ENCODE data around the gene HNRNPH2. TPM values are rescaled to one million over a fixed set of nuclear protein-coding genes. Genes with fewer than 3 reads are reported as not detected.
A peak's percentile ranks its signal among the peaks of the same experiment; 100 is the strongest.

Gene HNRNPH2
- total RNA-seq, 4 donors from 2014 or later, result 33.8 to 58.1 (median 43.3) TPM

- no peaks in the 10 kb centered on the region for H3K27me3 ChIP-seq
- H3K9me3 ChIP-seq, result no peaks in the 10 kb centered on the region
- TF ChIP-seq POLR2A (IDR thresholded peaks at IDR 0.05) (no peak), CTCF (IDR thresholded peaks at IDR 0.05 in 4 of 5, conservative IDR thresholded peaks at IDR 0.05 in 1 of 5) (no peak)
- intact Hi-C loops (cut with DNase I; ENCODE audit: low total_unique reads) (no loop called here), in situ Hi-C loops (cut with MboI; ENCODE audit: low sequenced_read_pairs in 4 of 4) (no loop called here)
- no peak overlapping the region for H3K4me3 ChIP-seq
- DNase-seq, result no peak
- no peak for ATAC-seq
- H3K36me3 ChIP-seq, result no peaks in the 10 kb centered on the region
- H3K27ac ChIP-seq, result no peak overlapping the region
- no peaks in the 10 kb centered on the region for H3K4me1 ChIP-seq
Measured at GRCh38 chrX:101386542-101386885, 21.5 kb upstream of the HNRNPH2 start.

GRCh38 chrX:101388604-101389003, 19.4 kb upstream of the HNRNPH2 start:
- H3K27me3 ChIP-seq, result no peaks in the 10 kb centered on the region
- no peaks in the 10 kb centered on the region for H3K36me3 ChIP-seq
- H3K4me1 ChIP-seq, result no peaks in the 10 kb centered on the region
- intact Hi-C loops (cut with DNase I; ENCODE audit: low total_unique reads) (no loop called here), in situ Hi-C loops (cut with MboI; ENCODE audit: low sequenced_read_pairs in 4 of 4) (no loop called here)
- DNase-seq, result no peak
- TF ChIP-seq CTCF (IDR thresholded peaks at IDR 0.05 in 4 of 5, conservative IDR thresholded peaks at IDR 0.05 in 1 of 5) (no peak), POLR2A (IDR thresholded peaks at IDR 0.05) (no peak)
- no peak for ATAC-seq
- no peaks in the 10 kb centered on the region for H3K9me3 ChIP-seq
- H3K4me3 ChIP-seq, result no peak overlapping the region
- H3K27ac ChIP-seq, result no peak overlapping the region

GRCh38 chrX:101390664-101391525, 17.1 kb upstream of the HNRNPH2 start, which contains the start of gene RPL36A:
Gene RPL36A (plus strand): TSS chrX:101391011. CDS start chrX:101391044, 33 bp downstream.
- ATAC-seq (peak; percentile 99), DNase-seq (peak; percentile 71 to 82)
- intact Hi-C loops (cut with DNase I; ENCODE audit: low total_unique reads) (loop anchor here (1.0 to 2.0 kb wide), 2 partner anchors 18 to 42 kb away; partner anchors contain the start of gene HNRNPH2), in situ Hi-C loops (cut with MboI; ENCODE audit: low sequenced_read_pairs in 4 of 4) (no loop called here)
- peak; percentile 86 to 87 for TF ChIP-seq POLR2A (IDR thresholded peaks at IDR 0.05)
- peak; percentile 43 to 75 (median 55) for TF ChIP-seq CTCF (IDR thresholded peaks at IDR 0.05 in 4 of 5, conservative IDR thresholded peaks at IDR 0.05 in 1 of 5)
- peak within 1 kb of the TSS; percentile 65 to 73 (median 70) for H3K4me3 ChIP-seq
- no peaks in the 10 kb centered on the region for H3K27me3 ChIP-seq
- peak within 1 kb of the TSS; percentile 78 to 89 (median 81) for H3K27ac ChIP-seq
- peaks cover 0 to 3% of the 10 kb centered on the region in 2 donors for H3K36me3 ChIP-seq
- no peaks in the 10 kb centered on the region for H3K4me1 ChIP-seq
- H3K9me3 ChIP-seq, result no peaks in the 10 kb centered on the region

- no peaks in the 10 kb centered on the region for H3K9me3 ChIP-seq
- no peak for DNase-seq
- H3K27ac ChIP-seq, result peak overlapping the region; percentile 78 to 89 (median 81)
- in situ Hi-C loops (cut with MboI; ENCODE audit: low sequenced_read_pairs in 4 of 4) (no loop called here), intact Hi-C loops (cut with DNase I; ENCODE audit: low total_unique reads) (loop anchor here (1.0 to 2.0 kb wide), 2 partner anchors 17 to 43 kb away; partner anchors contain the start of gene HNRNPH2)
- TF ChIP-seq CTCF (IDR thresholded peaks at IDR 0.05 in 4 of 5, conservative IDR thresholded peaks at IDR 0.05 in 1 of 5), result no peak
- TF ChIP-seq POLR2A (IDR thresholded peaks at IDR 0.05), result no peak
- no peak for ATAC-seq
- H3K4me1 ChIP-seq, result no peaks in the 10 kb centered on the region
- no peaks in the 10 kb centered on the region for H3K27me3 ChIP-seq
- H3K36me3 ChIP-seq, result peaks cover 0 to 4% of the 10 kb centered on the region in 2 donors
- H3K4me3 ChIP-seq, result peak overlapping the region; percentile 65 to 73 (median 70)
Measured at GRCh38 chrX:101391831-101392230, 16.2 kb upstream of the HNRNPH2 start.
